SK-MEL-5 (cell line): Measurements from ENCODE around the gene CSF2RB. TPM values are rescaled to one million over a fixed set of nuclear protein-coding genes. Genes with fewer than 3 reads are reported as not detected.

Experiments used
- DNase-seq: peaks from one replicate; pipeline ENCODE4 v3.0.0-alpha.2; 2016; ENCODE audit warnings: low read depth, low spot score
- in situ Hi-C: cut with HindIII; loops from 2 replicates; pipeline ENCODE4 v1.10.0; 2016; ENCODE audit warnings: low sequenced_read_pairs, high pct_unique_total_duplicates, low pct_unique_long_range_greater_than_20kb
- total RNA-seq: library from RNA; depleted of rRNA; stranded (reverse); fragments of >200 nt; shearing (Covaris generic); gene quantifications from 2 replicates; pipeline ENCODE4 v1.2.3, GENCODE V29; 2014

CSF2RB gene
- total RNA-seq, 1 experiment from 2014 or later: not detected

DNA sequence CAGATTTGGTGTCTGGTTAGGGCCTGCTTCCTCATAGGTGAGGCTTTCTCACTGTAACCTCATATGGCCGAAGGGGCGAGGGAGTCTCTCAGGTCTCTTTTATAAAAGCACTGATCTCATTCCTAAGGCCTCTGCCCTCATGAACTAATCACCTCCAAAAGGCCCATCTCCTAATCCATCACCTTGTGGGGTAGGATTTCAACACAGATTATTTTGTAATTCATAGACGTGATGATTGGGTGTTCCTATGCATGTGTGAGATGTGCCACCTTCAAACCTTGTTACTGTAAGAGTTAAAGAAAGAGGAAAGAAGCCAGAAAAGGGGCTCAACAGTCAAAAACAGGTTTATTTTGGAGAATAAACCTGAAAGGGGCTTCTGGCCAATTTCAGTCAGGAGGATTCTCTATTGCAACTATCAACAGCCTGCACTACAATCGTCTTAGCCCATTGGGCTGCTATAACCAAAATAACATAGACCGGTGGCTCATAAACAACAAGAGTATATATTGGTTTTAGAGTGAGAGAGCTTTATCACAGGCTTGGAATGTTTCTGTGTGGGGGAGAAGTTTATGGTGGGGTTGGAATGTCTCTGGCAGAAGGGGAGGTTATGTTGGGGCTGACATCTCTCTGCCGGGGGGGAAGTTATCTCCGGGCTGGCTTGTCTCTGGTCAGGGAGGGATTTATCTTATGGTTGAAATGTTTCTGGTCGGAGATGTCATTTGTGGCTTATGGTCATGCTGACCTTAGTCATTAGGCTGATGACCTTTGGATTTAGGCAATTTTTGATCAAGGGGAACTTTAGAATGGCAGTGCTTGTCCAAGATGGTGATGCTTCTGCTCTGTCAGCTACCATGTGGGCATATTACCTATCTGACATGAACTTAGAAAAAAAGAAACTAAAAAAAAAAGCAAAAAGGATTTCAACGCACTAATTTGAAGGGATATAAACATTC is 35.1 kb downstream of the CSF2RB start:
- in situ Hi-C loops: no loop called here
- no peak for DNase-seq

- DNase-seq: no peak
- in situ Hi-C loops: no loop called here
Observed at GRCh38 chr22:36950797-36951590, 37.6 kb downstream of the CSF2RB start.

DNA sequence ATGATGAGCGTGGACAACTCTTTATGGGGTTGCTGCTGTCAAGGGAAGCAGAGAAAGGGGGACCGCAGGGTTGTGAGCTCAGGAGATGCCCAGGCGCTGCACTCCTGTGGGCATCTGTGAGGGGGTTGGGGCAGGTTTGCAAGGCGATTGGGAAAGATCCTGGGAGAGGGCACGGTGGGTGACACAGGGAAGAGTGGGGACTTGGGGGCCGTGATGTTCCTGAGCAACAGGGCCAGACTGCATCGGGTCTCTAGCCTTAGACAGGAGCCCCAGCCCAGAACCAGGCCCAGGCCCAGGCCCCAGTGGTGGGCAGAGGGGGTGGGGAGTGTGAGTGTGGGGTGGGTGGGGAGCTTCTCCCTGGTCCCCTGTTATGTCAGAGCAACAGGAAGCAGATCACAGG is 38.3 kb downstream of the CSF2RB start:
- in situ Hi-C loops: no loop called here
- DNase-seq: no peak

GRCh38 chr22:36953239-36954080 is 40.0 kb downstream of the CSF2RB start:
- no peak for DNase-seq
- in situ Hi-C loops: no loop called here

DNA sequence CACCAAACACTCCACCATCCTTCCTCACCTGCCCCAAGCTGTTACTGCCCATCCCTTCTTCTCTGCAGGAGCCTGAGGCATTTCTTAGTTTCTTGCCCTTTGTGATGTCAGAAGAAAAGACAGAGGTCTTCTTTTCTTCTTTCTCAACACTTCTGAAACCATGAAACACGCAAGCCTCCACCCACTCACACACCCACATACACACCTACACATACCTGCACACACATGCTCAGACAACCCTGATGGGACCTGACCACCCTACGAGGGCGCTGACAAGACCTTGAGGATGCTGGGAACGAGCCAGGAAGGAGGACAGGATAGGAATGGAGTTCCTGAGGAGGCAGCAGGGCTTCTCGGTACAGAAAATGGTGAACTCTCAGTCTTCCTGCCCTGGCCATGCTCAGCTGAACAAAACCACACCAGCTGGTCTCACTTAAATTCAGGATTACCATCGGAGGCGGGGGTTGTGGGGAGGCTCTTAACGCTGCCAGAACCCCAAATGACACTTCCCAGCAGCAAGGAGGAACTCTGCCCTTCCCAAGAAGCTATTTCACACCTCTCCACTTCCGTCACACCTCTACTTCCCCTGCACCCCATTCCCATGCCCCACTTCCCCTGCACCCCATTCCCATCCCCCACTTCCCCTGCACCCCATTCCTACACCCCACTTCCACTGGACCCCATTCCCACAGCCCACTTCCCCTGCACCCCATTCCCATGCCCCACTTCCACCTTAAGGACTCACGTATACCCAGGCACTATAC is 41.0 kb downstream of the CSF2RB start:
- in situ Hi-C loops: no loop called here
- DNase-seq: no peak

DNA sequence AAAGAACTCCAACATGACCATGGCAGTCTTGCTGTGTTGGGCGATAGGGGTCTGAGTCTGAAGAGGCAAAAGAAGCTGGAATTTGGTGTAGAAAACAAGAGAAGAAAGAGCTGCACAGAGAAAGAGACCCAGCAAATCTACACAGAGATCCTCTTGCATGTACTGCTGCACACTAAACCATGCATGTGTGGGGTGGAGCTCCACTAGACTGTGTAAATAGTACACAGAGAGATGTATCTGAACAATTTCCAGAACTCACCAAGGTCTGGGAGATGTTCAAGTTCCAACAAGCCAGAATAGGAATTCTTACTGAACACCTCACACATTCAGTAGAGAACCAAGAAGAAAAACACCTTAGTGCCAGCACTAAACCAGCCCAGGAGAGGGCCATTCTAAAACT is 42.3 kb downstream of the CSF2RB start:
- in situ Hi-C loops: no loop called here
- no peak for DNase-seq

GRCh38 chr22:36958366-36958765 is 44.9 kb downstream of the CSF2RB start:
- in situ Hi-C loops: no loop called here

GRCh38 chr22:36961626-36962025 is 48.2 kb downstream of the CSF2RB start:
- no peak for DNase-seq
- in situ Hi-C loops: no loop called here

More at GRCh38 chr22:36958366-36958765, 44.9 kb downstream of the CSF2RB start:
- no peak for DNase-seq

- no peak for DNase-seq
- in situ Hi-C loops: no loop called here
Observed at GRCh38 chr22:36963302-36963701, 49.9 kb downstream of the CSF2RB start.

- in situ Hi-C loops: no loop called here
- DNase-seq: no peak
Observed at GRCh38 chr22:36964106-36964505, 50.7 kb downstream of the CSF2RB start.

GRCh38 chr22:36965696-36966095 is 52.3 kb downstream of the CSF2RB start:
- in situ Hi-C loops: no loop called here
- no peak for DNase-seq

DNA sequence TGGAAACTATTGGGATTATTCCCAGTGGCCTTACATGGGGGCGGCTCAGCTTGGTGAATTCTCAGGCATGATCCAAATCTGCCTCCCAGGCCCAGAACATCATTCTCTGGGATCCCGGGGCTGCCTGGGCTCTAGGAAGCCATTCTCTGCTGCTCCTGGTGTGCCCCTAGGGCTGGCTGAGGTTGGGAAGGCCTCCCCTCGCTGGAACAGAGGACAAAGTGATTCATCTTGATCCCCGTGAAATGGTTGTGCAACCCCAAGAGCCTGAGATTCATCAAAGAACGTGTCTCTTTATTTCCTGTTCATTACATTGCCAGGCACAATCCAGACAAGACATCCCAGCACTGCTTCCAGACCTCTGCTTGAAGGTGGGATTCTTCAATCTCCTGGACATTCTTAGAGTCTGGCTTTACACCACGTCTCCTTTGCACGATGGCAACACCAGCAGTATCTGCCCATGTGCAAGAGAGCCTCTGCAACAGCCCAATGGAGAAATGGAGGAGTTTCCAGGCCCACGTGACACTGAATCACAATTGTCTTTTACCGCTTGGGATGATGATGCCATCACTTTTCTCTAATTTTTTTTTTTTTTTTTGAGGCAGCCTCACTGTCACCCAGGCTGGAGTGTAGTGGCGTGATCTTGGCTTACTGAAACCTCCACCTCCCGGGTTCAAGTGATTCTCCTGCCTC is 53.6 kb downstream of the CSF2RB start:
- in situ Hi-C loops: no loop called here
- DNase-seq: no peak

DNA sequence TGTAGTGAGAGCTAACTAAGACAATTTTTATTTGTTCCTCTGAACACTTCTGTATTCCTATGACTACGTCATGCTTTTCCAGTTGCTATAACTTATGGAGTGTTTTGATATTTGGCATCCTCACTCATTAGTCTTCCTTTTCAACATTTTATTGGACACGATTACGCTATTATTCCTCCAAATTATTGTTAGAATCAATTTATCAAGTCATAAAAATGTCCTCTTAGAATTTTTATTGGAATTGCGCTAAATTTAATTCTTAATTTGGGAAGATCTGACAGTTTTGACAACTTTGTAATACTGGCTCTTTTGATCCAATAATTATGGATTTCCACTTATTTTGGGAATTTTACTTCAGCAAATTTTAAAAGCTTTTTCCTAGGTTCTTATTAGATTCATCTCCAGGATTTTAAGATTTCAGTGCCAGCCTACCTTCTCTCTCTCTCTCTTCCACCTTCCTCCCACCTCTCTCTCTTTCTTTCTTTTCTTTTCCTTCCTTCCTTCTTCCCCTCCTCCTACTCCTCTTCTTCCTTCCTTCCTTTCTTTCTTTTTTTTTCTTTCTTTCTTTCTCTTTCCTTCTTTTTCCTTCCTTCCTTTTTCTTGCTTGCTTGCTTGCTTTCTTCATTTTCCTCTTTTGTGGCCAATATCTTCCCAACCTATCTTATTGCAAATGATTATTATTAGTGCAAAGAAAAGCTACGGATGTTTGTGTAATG is 55.0 kb downstream of the CSF2RB start:
- no peak for DNase-seq
- in situ Hi-C loops: no loop called here

DNA sequence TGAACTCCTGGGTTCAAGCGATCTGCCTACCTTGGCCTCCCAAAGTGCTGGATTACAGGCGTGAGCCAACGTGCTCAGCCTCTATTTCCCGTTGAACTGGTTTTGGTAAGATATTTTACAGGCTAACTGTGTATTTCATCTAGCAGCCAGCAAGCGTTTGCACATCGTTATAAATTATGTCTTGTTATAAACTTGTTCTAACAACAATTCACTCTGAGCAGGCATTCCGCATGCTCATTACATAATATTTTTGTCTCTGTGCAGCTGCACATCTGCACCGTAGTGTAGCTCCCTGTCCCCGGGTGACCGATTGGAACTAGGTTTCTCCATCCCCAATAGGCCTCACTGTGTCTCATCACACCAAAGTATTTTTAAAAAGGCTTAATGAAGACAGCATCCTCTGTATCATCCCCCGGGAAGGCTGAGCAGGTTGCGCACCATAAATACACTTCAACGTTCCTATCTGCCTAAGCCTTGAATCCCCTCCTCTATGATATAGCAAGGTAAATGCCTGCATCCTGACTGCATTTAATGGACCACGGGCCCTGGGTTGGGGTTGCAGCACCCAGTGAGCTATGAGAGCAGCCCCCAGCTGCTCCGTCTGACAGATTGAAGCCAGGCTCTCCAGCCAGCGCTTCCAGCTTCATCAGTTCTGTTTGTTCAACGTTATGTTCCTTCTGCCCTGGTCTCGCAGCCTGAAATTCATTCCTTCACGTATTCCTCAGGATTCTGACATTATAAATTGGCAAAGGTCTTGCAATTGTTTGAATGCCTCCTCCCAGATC is 58.1 kb downstream of the CSF2RB start:
- in situ Hi-C loops: no loop called here
- DNase-seq: no peak

- DNase-seq: no peak
- in situ Hi-C loops: no loop called here
Observed at GRCh38 chr22:36976606-36977005, 63.2 kb downstream of the CSF2RB start.
